ENCODE results near the gene SGPL1.
"Not testable (repeated sequence)": the region's sequence is repeated elsewhere in the genome, so short reads cannot be mapped to it uniquely, and the experiment has no call there.

Gene SGPL1

DNA sequence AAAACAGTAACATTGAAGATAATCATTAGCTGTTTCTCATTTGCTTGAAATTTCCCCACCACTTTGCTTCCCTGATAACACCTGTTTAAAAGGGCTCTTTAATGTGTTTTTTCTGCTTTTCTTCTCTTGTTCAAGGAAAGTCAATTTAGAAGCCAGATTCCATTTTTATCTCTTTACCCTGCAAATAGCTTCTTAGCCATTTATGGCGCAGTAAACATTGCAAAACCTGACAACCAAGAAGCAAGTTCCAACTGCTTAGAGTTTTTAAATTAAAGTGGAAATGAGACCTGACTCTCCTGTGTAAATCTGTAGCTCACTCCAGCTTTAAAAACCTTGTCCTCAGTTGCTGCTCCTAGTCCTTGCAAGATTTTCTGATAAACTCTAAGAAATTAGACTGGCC, 30.1 kb downstream of the SGPL1 start:
- no peak for DNase-seq (ENCODE audit: low read depth in 1 of 2, low spot score in 1 of 2)
- in situ Hi-C loops (cut with HindIII; ENCODE audit: low pct_unique_long_range_greater_than_20kb, low sequenced_read_pairs) = no loop called here
- no peak for TF ChIP-seq JUND (IDR thresholded peaks at IDR 0.05; ENCODE audit: low read depth)

DNA sequence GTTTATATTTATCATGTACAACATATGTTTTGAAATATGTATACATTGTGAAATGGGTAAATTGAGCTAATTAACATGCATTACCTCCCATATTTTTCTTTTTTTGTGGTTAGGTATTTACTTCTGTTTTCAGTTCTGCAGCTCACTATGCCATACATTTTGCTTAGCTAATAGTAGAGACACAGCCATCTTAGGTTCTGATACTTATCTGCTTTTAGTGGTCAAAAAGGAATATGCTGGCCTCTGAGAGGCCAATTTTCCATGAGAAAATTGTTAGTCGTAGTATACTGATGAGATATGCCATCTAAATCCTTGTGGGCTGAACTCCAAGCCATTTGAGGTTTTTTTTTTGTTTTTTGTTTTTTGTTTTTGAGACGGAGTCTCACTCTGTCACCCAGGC, 31.0 kb downstream of the SGPL1 start:
- no peak for DNase-seq (ENCODE audit: low read depth in 1 of 2, low spot score in 1 of 2)
- in situ Hi-C loops (cut with HindIII; ENCODE audit: low pct_unique_long_range_greater_than_20kb, low sequenced_read_pairs) = no loop called here
- TF ChIP-seq JUND (IDR thresholded peaks at IDR 0.05; ENCODE audit: low read depth) = no peak

DNA sequence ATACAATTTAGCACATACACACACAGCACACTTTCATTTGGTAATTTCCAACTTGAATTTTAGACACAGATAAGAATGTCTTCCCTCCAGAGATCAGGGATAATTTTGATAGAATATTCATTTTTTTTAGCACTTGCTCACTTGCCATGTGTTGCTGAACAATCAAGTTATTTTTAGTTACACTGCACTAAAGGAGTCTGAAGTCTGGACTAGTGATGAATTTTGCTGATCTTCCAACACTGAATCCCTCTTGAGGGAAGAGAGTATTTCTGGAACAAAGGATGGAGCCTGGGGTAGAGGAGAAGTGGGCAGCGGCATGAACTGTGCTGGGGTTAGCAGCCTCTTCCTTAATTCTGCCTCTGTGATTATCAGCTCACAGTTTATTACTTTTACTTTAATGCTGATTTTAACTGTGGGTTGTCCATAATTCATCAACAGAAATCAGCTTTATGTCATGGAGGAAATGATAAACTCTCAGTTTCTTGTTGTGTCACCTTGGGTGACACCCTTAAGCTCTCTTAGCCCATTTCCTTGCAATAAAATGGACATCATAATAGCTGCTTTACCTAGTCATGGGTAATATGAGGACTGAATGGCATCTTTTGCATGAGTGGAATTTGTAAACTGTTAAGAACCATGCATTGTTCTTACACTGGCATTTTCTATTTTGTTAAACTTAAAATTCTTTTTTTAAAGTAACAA, 32.1 kb downstream of the SGPL1 start:
- no peak for DNase-seq (ENCODE audit: low read depth in 1 of 2, low spot score in 1 of 2)
- no peak for TF ChIP-seq JUND (IDR thresholded peaks at IDR 0.05; ENCODE audit: low read depth)
- in situ Hi-C loops (cut with HindIII; ENCODE audit: low pct_unique_long_range_greater_than_20kb, low sequenced_read_pairs) = no loop called here

DNA sequence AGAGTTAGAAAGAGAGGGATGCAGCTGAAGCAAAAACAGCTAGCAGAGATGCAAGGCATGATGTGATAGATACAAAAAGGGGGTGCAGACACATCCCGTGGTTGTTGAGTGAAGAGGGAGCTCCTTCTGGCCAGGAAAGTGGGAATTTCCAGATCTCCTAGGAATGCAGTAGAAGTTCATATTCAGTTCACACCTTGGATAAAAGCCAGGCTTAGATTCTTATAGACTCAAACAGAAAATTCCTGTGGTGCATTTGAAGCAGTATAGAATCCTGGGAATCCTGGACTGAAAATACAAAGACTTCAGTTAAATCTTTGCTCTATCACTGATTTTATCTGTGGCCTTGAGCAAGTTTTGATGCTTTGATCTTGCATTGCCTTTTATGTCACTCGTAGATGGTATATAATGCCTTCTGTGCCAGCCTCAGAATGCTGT, 33.9 kb downstream of the SGPL1 start:
- in situ Hi-C loops (cut with HindIII; ENCODE audit: low pct_unique_long_range_greater_than_20kb, low sequenced_read_pairs) = no loop called here
- peak in 1 of 2 experiments; percentile 49 for DNase-seq (ENCODE audit: low read depth in 1 of 2, low spot score in 1 of 2)
- no peak for TF ChIP-seq JUND (IDR thresholded peaks at IDR 0.05; ENCODE audit: low read depth)

DNA sequence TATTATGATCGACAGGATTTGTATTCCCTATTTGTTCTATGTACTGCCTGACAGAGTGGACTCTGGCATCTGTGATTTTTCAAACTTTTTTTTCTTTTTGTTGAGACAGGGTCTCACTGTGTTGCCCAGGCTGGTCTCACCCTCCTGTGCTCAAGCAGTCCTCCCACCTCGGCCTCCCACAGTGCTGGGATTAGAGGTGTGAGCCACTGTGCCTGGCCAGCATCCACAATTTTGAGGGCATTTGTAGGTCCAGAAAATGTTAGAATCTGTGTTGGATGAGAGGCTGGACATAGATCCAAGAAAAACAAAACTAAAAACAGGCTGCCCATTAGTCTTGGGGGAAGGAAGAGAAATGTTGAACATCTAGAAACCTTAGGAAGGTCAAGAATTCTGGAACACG, 34.3 kb downstream of the SGPL1 start:
- in situ Hi-C loops (cut with HindIII; ENCODE audit: low pct_unique_long_range_greater_than_20kb, low sequenced_read_pairs) = no loop called here

DNA sequence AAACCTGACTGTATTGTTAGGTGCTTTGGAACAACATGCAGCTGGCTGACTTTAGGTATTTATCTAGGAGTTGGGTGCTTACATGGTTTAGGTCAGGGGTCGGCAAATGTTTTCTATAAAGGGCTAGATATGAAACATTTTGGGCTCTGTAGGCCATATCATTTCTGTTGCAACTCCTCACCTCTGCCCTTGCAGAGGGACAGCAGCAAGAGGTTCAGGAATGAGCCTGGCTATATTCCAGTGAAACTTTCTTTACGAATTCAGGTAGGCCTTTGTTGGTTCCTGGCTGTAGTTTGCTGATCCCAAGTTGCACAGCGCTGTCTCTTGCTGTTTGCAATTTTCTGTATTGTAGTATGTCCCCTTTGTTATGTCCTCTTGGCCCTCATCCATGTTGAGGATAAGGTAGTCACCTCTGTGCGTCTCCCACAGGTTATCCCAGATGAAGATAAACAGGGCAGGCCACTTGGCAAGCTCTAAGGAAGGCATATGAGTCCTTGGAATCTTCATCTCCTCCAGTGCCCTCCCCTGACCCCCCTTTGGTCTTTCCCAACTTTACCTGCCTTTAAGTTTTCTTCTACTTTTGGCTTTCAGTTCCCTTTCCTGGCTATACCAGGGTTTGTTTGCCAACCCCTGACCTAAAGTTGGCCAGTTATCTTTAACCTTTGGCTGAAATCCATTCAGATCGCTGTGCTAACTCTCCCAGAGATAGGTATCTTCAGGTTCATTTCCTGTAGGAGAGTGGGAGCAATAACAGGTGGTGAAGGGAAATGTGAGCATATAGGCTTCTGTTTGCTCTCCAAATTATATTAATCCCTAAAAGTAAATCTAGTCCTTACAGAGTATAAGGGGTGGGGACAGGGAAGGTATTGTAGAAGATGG, 36.1 kb downstream of the SGPL1 start:
- no peak for TF ChIP-seq JUND (IDR thresholded peaks at IDR 0.05; ENCODE audit: low read depth)
- in situ Hi-C loops (cut with HindIII; ENCODE audit: low pct_unique_long_range_greater_than_20kb, low sequenced_read_pairs) = no loop called here
- no peak for DNase-seq (ENCODE audit: low read depth in 1 of 2, low spot score in 1 of 2)

More for the DNA sequence above, 34.3 kb downstream of the SGPL1 start:
- no peak for DNase-seq (ENCODE audit: low read depth in 1 of 2, low spot score in 1 of 2)
- TF ChIP-seq JUND (IDR thresholded peaks at IDR 0.05; ENCODE audit: low read depth) = no peak

DNA sequence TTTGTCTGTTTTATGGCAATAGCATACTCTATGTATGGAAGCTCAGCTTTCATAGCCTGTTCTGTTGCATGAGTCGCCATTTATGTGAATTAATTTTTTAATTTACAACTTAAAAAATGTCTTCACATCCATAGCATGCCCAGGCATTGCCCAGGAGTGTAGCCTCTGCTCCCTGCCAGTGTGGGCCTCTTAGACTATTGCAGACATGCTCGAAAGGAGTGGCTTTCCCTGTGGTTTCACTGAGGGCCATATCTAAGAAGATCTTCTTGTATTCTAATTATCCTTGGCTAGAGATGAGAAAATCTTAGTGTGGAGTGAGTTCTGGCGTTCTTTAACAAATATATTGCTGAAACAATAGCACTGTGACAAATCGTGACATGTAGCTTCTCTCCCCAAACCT, 37.3 kb downstream of the SGPL1 start:
- in situ Hi-C loops (cut with HindIII; ENCODE audit: low pct_unique_long_range_greater_than_20kb, low sequenced_read_pairs) = no loop called here
- DNase-seq (ENCODE audit: low read depth in 1 of 2, low spot score in 1 of 2) = no peak
- TF ChIP-seq JUND (IDR thresholded peaks at IDR 0.05; ENCODE audit: low read depth) = no peak

DNA sequence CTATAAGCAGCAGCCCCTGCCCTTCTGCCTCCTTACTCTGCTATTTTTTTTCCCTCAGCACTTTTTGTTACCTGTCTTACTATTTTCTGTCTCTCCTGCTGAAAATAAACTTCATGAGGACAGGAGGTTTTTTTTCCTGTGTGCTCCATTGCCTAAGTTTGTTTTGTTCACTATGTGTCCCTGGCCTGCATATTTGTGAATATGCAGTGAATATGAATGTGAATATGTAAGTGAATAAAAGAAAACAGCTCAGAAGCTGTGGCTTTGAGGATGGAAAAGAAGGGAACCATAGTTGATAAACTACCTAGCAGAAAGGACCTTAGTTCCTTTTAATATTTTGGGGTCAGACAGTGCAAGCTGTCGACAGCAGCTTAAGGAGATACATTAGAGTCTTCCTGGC, 37.7 kb downstream of the SGPL1 start:
- in situ Hi-C loops (cut with HindIII; ENCODE audit: low pct_unique_long_range_greater_than_20kb, low sequenced_read_pairs) = no loop called here
- TF ChIP-seq JUND (IDR thresholded peaks at IDR 0.05; ENCODE audit: low read depth) = no peak

DNA sequence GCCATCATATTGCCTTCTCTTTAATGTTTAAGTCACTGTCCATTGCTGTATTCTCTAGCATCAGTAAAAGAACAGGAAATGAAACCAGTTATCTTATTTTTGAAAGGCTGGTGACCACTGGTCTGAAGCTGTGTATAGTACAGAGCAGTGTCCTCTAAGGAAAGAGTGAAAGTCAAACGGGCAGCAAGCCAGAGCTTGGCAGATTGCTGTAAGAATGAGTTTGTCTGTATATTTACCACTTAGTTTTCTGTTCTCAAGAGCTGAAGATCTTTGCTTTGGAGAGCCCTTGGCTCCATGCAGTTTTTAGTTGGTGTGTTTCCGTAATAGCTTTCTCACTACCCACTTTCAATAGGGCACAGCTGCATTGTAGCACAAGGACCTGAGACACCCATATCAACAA, 40.7 kb downstream of the SGPL1 start:
- in situ Hi-C loops (cut with HindIII; ENCODE audit: low pct_unique_long_range_greater_than_20kb, low sequenced_read_pairs) = no loop called here
- no peak for TF ChIP-seq JUND (IDR thresholded peaks at IDR 0.05; ENCODE audit: low read depth)
- no peak for DNase-seq (ENCODE audit: low read depth in 1 of 2, low spot score in 1 of 2)

More for the DNA sequence above, 37.7 kb downstream of the SGPL1 start:
- no peak for DNase-seq (ENCODE audit: low read depth in 1 of 2, low spot score in 1 of 2)

DNA sequence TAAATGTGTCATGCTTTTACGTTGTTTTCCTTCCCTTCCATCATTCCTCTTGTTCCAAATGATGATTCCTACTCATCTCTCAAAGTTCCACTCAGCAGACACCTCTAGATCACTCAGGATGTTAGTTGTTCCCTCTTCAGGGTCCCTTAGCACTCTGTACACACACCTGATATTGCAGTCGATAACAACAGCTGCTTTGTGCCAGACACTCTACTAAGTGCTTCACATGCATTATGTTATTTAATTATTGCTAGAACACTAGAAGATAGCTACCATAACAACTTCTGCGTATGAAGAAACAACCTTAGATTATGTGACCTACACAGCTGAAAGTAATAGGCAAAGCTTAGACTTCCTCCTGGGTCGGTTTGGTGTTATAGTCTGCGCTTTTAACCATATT, 43.0 kb downstream of the SGPL1 start:
- in situ Hi-C loops (cut with HindIII; ENCODE audit: low pct_unique_long_range_greater_than_20kb, low sequenced_read_pairs) = no loop called here
- no peak for DNase-seq (ENCODE audit: low read depth in 1 of 2, low spot score in 1 of 2)
- no peak for TF ChIP-seq JUND (IDR thresholded peaks at IDR 0.05; ENCODE audit: low read depth)

DNA sequence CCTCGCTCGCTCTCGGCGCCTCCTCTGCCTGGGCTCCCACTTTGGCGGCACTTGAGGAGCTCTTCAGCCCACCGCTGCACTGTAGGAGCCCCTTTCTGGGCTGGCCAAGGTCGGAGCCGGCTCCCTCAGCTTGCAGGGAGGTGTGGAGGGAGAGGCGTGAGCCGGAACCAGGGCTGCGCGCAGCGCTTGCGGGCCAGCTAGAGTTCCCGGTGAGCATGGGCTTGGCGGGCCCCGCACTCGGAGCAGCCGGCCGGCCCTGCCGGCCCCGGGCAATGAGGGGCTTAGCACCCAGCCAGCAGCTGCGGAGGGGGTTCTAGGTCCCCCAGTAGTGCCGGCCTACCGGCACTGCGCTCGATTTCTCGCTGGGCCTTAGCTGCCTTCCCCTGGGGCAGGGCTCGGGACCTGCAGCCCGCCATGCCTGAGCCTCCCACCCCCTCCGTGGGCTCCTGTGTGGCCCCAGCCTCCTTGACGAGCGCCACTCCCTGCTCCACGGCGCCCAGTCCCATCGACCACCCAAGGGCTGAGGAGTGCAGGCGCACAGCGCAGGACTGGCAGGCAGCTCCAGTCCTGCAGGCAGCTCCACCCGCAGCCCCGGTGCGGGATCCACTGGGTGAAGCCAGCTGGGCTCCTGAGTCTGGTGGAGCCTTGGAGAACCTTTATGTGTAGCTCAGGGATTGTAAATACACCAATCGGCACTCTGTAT, 45.9 kb downstream of the SGPL1 start:
- DNase-seq (ENCODE audit: low read depth in 1 of 2, low spot score in 1 of 2); in situ Hi-C loops (cut with HindIII; ENCODE audit: low pct_unique_long_range_greater_than_20kb, low sequenced_read_pairs): not testable (repeated sequence)

DNA sequence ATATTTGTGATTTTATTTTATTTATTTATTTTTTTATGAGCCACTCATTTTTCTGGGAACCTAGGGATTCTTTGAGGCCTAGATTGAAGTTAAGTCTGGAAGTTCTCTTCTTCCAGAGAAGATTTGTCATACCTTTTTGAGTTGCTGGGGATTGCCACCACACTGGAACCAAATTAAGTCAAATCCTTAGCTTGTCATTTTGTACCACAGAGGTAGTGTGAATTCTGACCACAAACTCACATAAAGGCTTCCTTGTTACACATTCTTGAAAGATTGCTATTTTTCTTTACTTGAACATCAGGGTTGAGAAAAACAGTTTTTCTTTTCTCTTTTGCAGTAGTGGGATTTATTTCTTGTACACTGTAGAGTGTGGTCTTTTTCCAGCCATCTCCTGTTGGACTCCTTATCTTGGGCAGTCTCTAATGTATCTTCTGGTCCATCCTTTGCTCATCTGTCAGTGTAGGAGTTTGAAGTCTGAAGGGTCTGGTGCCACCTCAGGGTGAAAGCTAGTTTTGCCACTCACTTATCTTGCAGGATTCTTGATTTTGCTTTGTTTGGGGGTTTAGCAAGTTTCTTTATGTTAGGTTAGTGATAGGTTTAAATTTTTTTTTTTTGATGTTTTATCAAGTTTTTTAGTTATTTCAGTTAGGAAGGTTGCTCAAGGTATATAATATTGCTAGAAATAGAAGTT, 47.9 kb downstream of the SGPL1 start:
- DNase-seq (ENCODE audit: low read depth in 1 of 2, low spot score in 1 of 2) = no peak
- no peak for TF ChIP-seq JUND (IDR thresholded peaks at IDR 0.05; ENCODE audit: low read depth)
- in situ Hi-C loops (cut with HindIII; ENCODE audit: low pct_unique_long_range_greater_than_20kb, low sequenced_read_pairs) = no loop called here

Data from T47D (cell line).